Tibial nerve (tissue), 3 donors: ENCODE measurements around the gene TRABD2A.

Experiments
- CTCF ChIP-seq, 5 experiments: fragments of 200-600 bp in 3 of 5; fragments of 450-650 bp in 2 of 5; sonication (generic) in 3 of 5; IDR thresholded peaks; one replicate each; pipeline ENCODE4 v1.5.1; 2016 to 2019; ENCODE audit warnings: antibody characterized with exemption in 5 of 5, mild to moderate bottlenecking in 3 of 5, moderate library complexity in 2 of 5
- POLR2A ChIP-seq, 2 donors: fragments of 450-650 bp; IDR thresholded peaks; one replicate each; pipeline ENCODE4 v1.6.1; 2017; ENCODE audit warnings: antibody characterized with exemption in 2 of 2, mild to moderate bottlenecking in 2 of 2, moderate library complexity in 2 of 2

GRCh38 chr2:84846041-84846663 lies 34.7 kb downstream of the TRABD2A start:
- TF ChIP-seq CTCF (IDR thresholded peaks at IDR 0.05) (no peak), POLR2A (IDR thresholded peaks at IDR 0.05) (no peak)
